ENCODE measurements around the gene CBLN1. TPM values are rescaled to one million over a fixed set of nuclear protein-coding genes. Genes with fewer than 3 reads are reported as not detected.
A peak's percentile ranks its signal among the peaks of the same experiment; 100 is the strongest.

The CBLN1 gene
- total and polyA plus RNA-seq, 9 of the 15 experiments (the other 6 are each of a cell fraction or from before 2014, with no cell fraction given) = not detected

DNA sequence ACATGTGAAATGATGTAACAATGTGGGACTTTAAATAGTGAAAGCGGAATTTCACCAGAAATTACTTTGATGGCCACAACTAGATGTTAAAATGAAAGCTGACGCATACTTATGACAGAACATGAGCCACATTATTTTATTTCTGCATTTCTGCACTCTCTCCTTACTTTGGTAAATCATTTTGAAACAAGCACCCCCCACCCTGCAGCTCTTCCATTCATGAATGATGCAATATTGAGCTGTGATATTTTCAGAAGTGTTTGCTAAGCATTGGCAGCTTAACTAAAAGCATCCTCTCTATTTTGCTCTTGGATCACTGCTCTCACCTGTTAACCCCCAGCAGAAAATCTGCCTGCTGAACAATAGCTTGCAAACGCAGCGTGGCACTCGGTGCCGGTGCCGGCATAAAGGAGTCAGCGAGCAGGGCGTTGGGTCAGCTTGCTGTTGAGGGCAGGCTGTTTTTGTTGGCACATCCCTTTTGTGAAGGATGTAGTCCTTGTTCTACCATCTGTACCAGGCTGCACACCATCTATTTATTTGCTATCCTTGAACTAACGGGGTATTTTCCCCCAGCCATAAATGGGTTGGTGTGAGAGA lies 30.8 kb upstream of the CBLN1 start (continued):
- TF ChIP-seq CEBPG (CRISPR knock-in tag; IDR thresholded peaks at IDR 0.05) (no peak), CEBPG (tag; conservative IDR thresholded peaks at IDR 0.05 in 1 of 2, IDR thresholded peaks at IDR 0.05 in 1 of 2) (peak; percentile 32 to 54; a peak in 2 of 4 replicates), SRF (CRISPR knock-in tag; IDR thresholded peaks at IDR 0.05) (no peak), PTTG1 (tag; IDR thresholded peaks at IDR 0.05; ENCODE audit: low read depth) (no peak), RFX7 (CRISPR knock-in tag; IDR thresholded peaks at IDR 0.05) (no peak), BDP1 (IDR thresholded peaks at IDR 0.05; ENCODE audit: insufficient read depth, insufficient read length) (no peak)

GRCh38 chr16:49311823-49312222 lies 30.2 kb upstream of the CBLN1 start:
- no TSS peak for BruUV-seq (replicated peaks)
- H3K4me3 ChIP-seq = no peak overlapping the region
- intact Hi-C loops (cut with micrococcal nuclease) (no loop called here), in situ Hi-C loops (cut with MboI) (no loop called here)
- H3K9me1 ChIP-seq (ENCODE audit: control insufficient read depth, insufficient read depth, low read length) = no peaks in the 10 kb centered on the region
- WGBS (ENCODE audit: insufficient coverage, low coverage, missing lambda C conversion rate) = 2% methylated on average over 6 of the region's 6 CpGs
- ChIA-PET POLR2A (interaction anchor here (1.1 to 1.3 kb wide), 2 partner anchors 10 to 83 kb away, joined by 3 to 4 read pairs; no protein-coding TSS in a partner anchor), CTCF (ENCODE audit: low intra/inter-chr PET ratio) (no interaction called here)
- H3K36me3 ChIP-seq (ENCODE audit: control insufficient read depth, insufficient read depth, low read length) = no peaks in the 10 kb centered on the region
- ATAC-seq (no peak), FAIRE-seq (no peak), DNase-seq (ENCODE audit: extremely low read depth in 1 of 4, low spot score in 3 of 4) (no peak)
- H3K9me3 ChIP-seq (replicated peaks; ENCODE audit: control insufficient read depth, insufficient read depth, low read depth, low read length) = no peaks in the 10 kb centered on the region
- H4K20me1 ChIP-seq (replicated peaks; ENCODE audit: control insufficient read depth, insufficient read depth, low read length) = no peaks in the 10 kb centered on the region
- no peak overlapping the region for H3K9ac ChIP-seq (ENCODE audit: insufficient read depth in 1 of 2, low read depth in 2 of 2, low read length in 2 of 2)
- H3K4me2 ChIP-seq (ENCODE audit: insufficient read depth, low read length) = no peak overlapping the region
- H3K27me3 ChIP-seq (ENCODE audit: control insufficient read depth in 2 of 2, insufficient read depth in 2 of 2, low read length in 2 of 2) = no peaks in the 10 kb centered on the region
- no peak overlapping the region for H3K27ac ChIP-seq (ENCODE audit: extremely low read depth, low read depth, low read length)
- no peak for TF ChIP-seq PKNOX1 (IDR thresholded peaks at IDR 0.05)
- TF ChIP-seq HSF4 (CRISPR knock-in tag; IDR thresholded peaks at IDR 0.05; ENCODE audit: borderline replicate concordance) = no peak
- no peak for TF ChIP-seq SAP30 (IDR thresholded peaks at IDR 0.05; ENCODE audit: borderline replicate concordance, insufficient read depth, low read depth, low read length, poor library complexity, severe bottlenecking)
- TF ChIP-seq, protein P1, sequence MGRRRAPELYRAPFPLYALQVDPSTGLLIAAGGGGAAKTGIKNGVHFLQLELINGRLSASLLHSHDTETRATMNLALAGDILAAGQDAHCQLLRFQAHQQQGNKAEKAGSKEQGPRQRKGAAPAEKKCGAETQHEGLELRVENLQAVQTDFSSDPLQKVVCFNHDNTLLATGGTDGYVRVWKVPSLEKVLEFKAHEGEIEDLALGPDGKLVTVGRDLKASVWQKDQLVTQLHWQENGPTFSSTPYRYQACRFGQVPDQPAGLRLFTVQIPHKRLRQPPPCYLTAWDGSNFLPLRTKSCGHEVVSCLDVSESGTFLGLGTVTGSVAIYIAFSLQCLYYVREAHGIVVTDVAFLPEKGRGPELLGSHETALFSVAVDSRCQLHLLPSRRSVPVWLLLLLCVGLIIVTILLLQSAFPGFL (CRISPR knock-in tag; IDR thresholded peaks at IDR 0.05) = no peak
- no peak for TF ChIP-seq CTCFL (IDR thresholded peaks at IDR 0.05; ENCODE audit: borderline replicate concordance, insufficient read depth, low read depth, low read length, poor library complexity, severe bottlenecking)
- no peak for TF ChIP-seq POLR2G (IDR thresholded peaks at IDR 0.05; ENCODE audit: low read depth, low read length)
- H3K79me2 ChIP-seq (ENCODE audit: control insufficient read depth, insufficient read depth, low read length) = no peaks in the 10 kb centered on the region
- H3K4me1 ChIP-seq (replicated peaks in 1 of 2; ENCODE audit: control insufficient read depth in 2 of 2, insufficient read depth in 2 of 2, low read length in 2 of 2) = no peaks in the 10 kb centered on the region
- no peak overlapping the region for H2AFZ ChIP-seq (ENCODE audit: low read depth, low read length)
